HG03520 (cell line): Measurements from ENCODE around the gene PAPOLB.
"Not testable (repeated sequence)": the region's sequence is repeated elsewhere in the genome, so short reads cannot be mapped to it uniquely, and the experiment has no call there.

ENCODE experiments used
- ATAC-seq: cut with Tn5 transposase; IDR thresholded peaks from one replicate; pipeline ENCODE4 v1.9.1; 2021; ENCODE audit warnings: mild to moderate bottlenecking, moderate library complexity; ENCODE audit not compliant: unreplicated experiment

Gene PAPOLB

DNA sequence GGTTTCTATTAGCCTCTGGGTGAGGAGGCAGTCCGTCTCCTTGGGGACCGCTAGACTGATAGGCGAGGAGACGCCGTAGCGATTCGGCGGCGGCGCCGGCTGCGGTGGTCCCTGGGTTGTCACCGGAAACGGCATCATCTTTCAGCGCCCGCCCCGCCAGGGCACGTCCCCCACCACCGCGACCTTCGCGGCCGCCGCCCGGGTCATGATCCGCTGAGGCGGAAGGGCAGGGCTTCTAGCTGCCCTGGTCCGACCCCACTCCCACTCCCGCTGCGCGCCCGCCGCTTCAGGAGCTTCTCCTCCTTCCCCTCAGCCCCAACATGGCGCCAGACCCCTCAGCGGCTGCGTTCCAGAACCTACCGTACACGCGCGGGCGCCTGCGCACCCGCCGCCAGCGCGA is at the start of gene PAPOLB:
Gene PAPOLB, minus strand, starts transcription at position 358 of the 400 bp plus-strand sequence. Its CDS starts 220 bp downstream, at position 138.
- ATAC-seq, result no peak

DNA sequence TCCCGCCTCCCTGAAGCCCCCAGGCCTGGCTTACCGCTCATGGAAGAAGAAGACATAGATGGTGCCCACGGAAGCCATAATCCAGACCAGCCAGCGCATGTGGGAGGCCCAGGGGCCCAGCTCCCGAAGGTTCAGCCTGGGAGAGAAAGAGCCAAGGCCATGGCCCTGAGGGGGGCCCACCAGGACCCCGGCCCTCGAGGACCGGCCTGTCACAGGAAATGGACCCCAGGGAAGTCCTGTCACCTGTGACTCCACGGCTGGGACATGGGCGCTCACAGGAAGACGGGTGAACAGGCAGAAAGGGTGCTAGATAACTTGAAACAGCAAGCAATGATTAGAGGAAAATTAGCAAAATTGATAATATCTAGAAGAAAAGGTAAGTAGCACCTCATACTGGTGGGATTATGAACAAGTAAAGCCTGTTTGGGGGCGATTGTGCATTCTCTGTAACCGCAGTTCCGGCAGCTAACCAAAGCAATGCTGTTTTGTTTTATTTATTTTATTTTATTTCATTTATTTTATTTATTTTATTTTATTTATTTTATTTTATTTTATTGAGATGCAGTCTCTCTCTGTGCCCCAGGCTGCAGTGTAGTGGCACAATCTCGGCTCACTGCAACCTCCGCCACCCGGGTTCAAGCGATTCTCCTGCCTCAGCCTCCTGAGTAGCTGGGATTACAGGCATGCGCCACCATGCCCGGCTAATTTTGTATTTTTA is 49.4 kb upstream of the PAPOLB start:
- no peak for ATAC-seq

DNA sequence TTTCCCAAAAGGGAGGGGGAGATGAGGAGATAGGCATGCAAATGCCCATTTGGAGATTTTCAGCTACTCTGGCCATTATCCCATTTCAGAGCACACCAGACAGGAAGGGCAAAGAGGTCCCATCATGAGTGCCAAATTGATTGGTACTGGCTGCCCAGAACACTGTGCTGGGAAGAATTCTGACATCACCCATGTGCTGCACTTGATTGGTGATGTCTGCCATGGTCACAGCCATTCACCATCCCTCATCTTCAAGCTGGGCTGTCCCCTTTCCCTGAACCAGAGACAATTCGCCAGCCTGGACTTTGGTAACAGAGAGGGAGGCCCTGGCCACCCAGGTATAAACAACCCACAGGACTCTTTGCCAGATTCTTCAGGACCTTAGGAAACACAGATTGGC is 44.9 kb upstream of the PAPOLB start:
- no peak for ATAC-seq

DNA sequence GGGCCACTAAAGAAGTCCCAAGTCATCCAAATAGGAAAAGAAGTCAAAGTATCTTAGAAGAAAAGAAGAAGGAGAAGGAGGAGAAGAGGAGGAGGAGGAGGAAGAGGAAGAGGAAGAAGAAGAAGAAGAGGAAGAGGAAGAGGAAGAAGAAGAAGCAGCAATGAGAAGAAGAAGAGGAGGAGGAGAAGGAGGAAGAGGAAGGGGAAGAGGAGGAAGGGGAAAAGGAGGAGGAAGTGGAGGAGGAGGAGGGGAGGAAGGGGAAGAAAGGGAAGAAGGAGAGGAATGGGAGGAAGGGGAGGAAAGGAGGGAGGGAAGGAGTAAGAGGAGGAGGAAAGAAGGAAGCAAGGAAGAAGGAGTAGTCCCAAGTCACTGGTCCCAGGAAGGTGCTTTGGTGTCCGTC is 43.3 kb upstream of the PAPOLB start:
- no peak for ATAC-seq

DNA sequence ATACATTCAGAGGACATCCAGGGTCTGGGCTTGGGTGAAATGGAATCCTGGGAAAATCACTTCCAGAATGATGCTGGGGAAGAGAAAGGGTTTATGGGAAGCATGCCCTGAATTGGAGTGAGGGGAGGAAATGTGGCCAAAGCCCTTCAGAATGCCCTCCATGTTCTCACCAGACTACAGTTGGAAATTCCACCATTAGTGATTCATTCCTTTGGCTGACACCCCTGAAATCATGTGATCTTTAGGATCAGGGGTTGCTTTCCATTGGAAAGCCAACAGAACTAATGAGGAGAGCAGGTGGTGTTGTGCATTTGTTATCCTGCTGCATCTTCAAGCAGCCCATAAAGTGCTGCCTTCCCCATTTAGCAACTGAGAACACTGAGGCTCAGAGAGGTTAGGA is 42.5 kb upstream of the PAPOLB start:
- no peak for ATAC-seq

DNA sequence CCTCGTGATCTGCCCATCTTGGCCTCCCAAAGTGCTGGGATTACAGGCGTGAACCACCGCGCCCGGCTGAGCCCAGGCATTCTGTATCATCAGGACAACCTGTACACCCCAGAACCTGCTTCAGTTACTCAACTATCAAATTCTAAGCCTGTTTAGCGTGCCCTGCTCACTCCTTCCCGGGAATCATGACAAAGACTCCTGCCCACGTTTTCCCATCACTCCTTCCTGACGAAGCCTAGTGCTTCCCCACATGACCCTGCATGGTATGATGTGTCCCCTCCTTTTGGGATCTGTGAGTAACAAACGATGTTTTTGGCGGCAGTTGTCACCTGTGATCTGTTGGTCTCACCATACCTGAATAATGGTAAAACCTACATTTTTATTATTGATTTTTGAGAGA is 33.9 kb upstream of the PAPOLB start:
- no peak for ATAC-seq

DNA sequence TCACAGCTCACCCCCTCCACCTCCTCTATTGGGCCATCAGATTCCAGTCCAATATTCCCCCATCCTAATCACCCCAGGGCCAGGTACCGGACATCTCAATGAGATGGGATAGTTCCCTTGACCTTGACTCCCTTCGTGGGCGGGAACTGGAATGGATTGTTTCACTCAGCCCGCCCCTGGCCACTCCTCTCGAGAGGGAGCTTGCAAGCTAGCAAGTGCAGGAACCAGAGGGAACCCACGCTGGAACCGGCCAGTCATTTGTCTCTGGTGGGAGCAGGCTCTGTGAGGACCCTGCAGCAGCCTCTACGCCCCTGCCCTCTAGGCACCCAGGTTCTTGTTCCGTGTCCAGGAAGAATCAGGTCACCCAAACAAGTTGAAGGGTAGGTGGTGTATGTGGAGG is 32.7 kb upstream of the PAPOLB start:
- ATAC-seq, result no peak

DNA sequence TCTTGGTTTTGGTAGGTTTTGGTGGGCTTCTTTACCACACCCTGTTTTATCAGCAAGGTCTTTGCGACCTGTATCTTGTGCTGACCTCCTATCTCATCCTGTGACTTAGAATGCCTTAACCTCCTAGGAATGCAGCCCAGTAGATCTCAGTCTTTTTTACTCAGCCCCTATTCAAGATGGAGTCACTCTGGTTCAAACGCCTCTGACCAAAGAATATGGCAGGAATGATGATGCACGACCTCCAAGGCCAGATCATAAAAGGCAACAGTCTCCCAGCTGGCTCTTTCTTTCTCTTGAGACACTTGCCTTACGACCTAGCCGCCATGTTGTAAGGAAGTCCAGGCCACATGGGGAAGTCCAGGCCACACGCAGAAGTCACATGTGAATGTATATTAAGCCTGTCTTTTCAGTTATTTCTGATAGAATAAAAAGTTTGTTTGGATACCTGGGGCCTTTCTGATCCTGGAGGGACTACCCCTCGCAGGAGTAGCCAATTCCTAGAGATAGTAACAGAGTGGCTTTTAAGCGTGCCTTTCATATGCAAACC is 32.2 kb upstream of the PAPOLB start:
- no peak for ATAC-seq

DNA sequence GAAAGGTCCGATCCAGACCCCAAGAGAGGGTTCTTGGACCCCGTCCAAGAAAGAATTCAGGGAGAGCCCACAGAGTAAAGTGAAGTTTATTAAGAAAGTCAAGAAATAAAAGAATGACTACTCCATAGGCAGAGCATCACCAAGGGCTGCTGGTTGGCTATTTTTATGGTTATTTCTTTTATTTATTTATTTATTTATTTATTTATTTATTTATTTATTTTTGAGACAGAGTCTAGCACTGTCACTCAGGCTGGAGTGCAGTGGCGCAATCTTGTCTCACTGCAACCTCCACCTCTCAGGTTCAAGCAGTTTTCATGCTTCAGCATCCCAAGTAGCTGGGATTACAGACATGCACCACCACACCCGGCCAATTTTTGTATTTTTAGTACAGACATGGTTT is 31.4 kb upstream of the PAPOLB start:
- ATAC-seq, result not testable (repeated sequence)

DNA sequence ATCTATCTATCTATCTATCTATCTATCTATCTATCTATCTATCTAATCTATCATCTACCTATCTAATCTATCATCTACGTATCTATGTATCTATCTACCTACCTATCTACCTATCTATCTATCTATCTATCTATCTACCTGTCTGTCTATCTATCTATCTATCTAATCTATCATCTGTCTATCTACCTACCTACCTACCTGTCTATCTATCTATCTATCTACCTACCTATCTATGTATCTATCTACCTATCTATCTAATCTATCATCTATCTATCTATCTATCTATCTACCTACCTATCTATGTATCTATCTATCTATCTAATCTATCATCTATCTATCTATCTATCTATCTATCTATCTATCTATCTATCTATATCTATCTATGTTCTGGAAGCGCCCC is 29.7 kb upstream of the PAPOLB start:
- ATAC-seq, result not testable (repeated sequence)

DNA sequence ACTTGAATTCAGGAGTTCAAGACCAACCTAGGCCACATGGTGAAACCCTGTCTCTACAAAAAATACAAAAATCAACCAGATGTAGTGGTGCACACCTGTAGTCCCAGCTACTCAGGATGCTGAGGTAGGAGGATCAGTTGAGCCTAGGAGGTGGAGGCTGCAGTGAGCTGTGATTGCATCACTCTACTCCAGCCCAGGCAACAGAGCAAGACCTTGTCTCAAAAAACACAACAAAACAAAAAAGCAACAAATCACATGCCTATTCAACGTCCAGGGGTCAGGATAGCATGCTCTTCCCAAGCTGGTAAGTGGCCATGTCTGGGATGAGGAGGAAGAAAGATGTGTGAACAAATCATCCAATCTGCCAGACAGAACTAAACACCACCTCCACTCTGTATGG is 27.9 kb upstream of the PAPOLB start:
- ATAC-seq, result no peak

DNA sequence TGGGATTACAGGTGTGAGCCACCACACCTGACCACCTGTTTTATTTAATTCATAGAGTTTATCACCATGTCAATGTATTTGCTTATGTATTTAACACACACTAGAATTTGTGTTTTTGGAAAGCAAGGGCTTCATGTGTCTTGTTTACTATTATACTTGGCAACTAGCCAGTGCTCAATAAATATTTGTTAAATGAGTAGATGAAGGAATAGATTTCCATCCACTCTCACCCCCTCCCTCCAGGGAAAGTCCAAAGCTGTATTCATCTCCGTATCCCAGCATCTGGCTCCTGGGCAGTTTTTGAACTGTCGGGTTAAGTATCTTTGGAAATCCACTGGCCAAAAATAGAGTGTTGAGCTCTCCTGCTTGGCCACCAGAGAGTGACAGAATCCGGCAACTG is 26.3 kb upstream of the PAPOLB start:
- ATAC-seq, result no peak

DNA sequence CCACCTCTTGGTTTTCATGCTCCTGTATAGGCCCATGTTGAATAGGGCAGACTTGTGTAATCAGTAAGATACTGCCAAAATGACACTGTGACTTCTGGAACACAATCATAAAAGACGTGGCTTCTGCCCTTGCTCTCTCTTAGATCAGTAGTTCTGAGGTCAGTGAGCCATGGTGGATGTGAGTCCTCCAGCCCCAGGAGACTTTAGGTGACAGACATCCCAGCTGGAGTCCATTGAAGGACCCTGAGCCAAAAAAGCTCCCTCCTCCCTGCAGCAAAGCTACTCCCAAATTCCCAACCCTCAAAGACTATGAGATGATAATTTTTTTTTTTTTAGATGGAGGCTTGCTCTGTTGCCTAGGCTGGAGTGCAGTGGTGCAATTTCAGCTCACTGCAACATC is 24.8 kb upstream of the PAPOLB start:
- ATAC-seq, result no peak

DNA sequence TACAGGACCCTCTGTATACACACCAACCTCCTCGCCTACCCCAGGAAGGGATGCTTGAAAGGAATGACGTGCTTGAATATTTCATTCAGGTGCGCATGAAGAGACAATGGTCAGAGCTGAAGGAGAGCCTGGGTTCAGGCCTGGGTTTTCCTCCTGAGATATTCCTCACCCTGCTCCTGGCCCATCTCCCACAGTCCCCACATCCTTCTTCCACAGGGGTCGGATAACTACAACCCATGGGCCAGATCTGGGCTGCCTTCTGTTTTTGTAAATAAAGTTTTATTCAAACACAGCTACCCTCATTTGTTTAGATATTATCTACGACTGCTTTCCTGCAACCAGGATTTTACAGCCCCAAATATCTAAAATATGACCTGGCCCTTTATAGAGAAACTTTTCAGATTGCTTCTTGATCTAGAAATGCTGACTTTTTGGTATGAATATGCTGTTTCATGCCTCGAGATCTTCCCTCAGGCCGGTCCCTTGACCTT is 23.5 kb upstream of the PAPOLB start:
- ATAC-seq, result no peak

DNA sequence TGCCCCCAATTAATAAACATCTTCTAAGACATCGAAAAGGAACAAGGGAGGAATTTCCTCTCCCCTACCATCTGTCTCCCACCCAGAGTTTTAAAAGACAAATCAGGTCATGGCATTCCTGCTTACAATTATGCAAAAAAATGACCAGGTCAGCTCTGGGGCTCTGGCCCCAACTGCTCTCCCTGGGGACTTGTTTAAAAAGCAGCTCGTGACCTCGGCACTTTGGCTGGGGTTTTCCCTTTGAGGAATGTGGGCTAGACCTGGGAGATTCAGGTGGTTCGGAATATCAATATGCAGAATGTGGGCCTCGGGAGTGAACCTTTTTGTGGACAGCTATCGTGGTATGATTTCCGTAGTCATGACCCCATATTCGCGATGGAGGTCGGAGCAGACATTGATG is 22.3 kb upstream of the PAPOLB start:
- no peak for ATAC-seq

DNA sequence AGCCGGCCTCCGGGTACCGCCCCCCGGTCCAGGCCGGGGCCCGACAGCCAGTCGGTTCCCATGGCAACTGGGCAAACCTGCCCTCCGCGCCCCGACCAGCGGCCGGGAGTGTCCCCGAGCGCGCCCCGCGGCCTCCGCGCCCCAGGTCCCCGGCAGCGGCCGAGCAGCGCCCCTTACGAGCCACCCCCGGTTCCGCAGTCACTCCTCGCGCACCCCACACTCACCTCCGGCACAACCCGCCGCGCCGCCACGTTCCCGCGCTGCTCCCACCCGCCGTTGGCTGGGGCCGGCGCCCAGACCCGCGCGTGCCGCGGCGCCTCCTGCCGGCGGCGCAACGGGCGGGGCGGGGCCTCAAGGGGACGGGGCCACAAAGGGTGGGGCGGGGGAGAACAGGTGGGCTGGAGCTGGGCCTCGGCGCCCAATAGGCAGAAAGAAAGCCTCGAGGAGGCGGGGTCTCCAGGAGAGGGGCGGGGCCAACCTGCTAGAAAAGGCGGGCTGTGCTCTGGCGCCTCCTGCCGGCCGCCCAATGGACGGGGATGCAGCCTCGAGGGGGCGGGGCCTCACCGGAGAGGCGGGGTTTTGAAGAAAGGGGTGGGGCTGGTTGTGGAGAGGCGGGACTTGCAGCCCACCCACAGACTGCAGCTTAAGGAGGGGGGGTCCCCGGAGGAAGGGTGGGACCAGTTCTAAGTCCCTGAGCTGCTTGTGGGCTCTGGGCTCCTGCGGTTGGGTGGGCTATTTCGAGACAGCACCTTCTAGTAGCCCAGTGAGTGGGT is 21.7 kb upstream of the PAPOLB start, which contains the start of gene RADIL:
Gene RADIL, minus strand, starts transcription at position 345 of the 773 bp plus-strand sequence. CDS start 5,577 bp downstream, outside the sequence.
- ATAC-seq, result no peak

DNA sequence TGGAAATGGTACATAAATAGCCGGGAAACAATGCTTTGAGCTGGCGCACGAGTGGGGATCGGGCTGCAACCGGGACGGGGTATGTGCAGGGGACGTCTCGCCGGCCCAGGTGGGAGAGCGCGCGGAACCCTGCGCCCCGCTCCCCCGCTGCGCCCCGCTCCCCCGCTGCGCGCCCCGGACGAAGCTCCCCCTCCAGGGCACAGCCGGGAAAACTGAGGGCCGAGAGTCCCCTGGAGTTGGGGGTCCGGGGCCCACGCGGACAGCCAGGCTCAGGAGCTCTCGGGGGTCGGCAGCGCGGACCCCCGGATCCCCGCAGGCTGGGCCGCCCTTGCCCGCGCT is 21.2 kb upstream of the PAPOLB start:
- ATAC-seq, result no peak

DNA sequence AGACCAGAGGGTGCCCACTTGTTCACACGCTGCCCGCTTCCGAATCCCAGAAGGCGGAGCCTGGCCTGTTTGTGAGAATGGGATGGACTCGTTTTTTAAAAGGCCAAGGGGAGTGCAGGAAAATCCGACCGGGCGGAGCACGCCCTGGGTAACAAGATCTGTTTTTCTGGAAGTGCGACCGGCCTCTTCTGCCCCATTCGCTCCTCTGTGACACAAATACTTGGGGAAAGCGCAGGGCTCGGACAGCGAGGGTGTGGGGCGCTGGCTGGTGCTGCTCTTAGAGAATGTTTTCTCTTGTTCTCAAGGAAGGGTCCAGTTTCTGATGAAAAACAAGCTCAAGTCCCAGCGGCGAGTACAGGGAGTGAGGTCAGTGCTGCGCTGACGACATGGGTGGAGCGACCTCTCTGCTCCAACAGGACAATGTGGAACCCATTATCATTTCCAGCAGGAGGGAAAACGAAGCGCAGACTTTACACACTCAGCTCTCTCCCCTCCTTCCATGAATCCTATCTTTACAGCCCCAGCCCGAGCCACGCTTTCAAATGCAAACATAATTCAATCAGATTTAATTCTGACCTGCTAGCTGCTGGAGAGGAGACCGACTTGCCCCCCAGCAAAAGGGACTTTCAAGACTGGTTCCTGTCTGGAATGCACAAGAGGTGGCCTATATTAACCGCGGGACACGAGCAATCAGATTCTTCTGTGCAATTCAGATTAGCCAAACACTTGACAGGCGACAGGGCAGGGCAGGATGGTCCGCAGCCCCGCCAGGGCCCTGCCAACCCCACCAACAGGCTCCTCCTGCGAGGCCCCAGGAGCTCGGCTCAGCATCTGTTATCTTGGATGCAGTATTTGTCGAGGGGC is 20.6 kb upstream of the PAPOLB start:
- no peak for ATAC-seq

DNA sequence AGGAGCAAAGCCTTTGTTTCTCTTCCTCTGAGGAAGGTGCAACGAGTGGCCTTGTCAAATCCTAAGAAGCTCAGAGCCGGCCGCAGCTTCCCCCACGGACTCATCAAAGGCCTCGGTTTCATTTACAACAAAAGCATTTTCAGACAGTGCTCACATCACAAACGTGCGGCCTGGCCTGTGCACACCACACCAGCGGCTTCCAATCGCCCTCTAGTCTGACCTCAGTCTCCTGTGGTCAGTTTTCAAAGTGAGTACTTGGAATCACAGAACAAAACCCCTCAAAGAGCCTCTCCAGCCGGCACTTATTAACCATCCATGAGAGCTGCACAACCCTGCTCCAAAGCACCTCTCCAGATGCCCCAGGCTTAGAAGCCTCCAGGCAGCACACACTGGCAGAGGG is 18.4 kb upstream of the PAPOLB start:
- no peak for ATAC-seq

DNA sequence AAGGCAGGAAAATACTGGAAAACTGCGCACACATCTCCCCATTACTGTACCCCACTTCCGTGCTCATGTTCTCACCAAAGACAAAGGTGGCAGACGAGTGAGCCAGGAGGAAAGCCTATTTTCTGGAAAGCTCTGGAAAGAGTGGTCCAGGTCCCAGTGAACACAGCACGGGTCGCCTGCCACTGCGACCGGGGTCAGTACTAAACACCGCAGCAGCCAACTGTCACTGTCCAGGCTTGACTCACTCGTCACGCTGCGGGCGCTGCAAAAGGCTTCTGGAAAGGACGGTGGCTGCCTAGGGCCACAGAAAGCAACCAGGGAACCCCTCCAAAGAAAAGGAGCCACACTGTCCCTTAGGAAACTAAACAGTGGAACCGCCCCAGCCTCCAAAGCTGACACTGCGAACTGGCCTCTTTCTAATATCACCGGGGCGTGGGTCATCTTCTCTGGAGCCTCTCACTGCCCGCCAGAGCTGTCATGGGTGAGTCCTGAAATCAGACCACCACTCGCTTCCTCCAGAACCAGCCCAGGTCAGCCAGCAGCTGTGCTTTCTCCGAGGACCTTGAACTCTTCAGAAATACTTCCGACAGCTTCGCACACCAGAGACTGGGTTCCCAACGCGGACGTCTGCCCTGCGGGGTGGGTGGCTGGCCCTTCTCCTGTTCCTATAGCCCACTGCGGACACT is 17.7 kb upstream of the PAPOLB start:
- ATAC-seq, result no peak
